HG03354 (cell line): ENCODE measurements around the gene XRCC4.
"Not testable (repeated sequence)": the region's sequence is repeated elsewhere in the genome, so short reads cannot be mapped to it uniquely, and the experiment has no call there.

Experiments used
- ATAC-seq: cut with Tn5 transposase; IDR thresholded peaks from one replicate; pipeline ENCODE4 v1.9.1; 2021; ENCODE audit warnings: mild to moderate bottlenecking; ENCODE audit not compliant: unreplicated experiment, poor library complexity, severe bottlenecking

XRCC4 gene

GRCh38 chr5:83323557-83324180, 246.3 kb downstream of the XRCC4 start:
- ATAC-seq, result no peak

GRCh38 chr5:83331842-83332241, 254.5 kb downstream of the XRCC4 start:
- no peak for ATAC-seq

DNA sequence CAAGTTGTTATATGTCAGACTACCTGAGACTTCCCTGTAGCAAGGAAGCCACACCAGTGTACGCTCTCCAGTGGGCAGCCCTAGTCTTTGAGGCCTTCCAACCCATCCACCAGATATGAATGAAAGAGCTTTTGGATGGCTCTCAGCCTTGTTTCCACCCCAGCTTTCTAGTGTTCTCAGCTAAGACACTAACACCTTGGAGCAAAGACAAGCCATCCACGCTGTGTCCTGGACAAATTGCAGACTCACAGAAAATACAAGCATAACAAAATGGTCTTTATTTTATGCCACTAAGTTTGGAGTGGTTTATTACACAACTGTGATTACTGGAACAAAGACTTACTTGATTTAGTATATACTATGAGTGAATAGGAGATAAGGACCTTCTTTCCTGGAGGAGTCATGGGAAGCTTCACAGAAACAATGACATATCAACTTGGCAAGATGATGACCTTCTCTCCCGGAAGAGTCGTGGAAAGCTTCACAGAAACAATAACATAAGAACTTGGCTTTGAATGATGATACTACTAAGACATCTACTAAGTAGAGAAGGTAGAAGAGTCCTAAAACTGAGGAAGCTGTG, 260.2 kb downstream of the XRCC4 start:
- ATAC-seq, result no peak

DNA sequence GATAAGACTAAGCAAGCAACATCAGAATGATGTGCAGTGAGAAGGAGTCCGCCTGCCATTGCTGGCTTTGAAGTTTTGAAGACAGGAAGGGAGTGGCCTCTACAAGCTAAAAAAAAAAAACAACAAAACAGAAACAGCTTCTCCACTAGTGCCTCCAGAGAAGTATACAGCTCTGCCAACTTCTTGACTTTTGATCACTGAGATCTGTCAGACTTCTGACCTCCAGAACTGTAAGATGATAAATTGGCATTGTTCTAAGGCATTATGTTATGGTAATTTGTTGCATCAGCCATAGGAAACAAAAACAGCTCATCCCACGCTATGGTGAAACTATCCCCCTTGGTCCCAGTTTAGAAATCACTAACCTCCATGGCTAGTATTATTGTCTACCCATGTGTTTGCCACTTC, 263.2 kb downstream of the XRCC4 start:
- no peak for ATAC-seq

- no peak for ATAC-seq
Observed at GRCh38 chr5:83341815-83342334, 264.5 kb downstream of the XRCC4 start.

DNA sequence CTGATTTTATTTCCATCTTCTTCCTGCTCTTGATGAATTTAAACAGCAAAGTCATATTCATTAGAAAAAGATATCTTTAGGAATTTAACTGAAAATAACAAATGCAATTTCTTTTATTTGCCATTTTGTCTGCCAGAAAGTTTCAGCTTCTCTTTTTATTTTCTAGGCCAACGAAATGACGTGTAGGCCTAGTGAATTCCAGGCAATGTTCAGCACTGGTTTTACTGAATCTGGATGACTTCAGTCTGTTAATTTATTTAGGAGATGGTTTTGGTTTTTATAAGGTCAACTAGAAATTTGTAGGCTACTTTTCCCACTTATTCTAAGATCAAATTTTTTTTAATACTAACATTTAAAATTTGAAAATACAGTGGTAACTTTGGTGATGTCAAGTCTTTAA, 265.1 kb downstream of the XRCC4 start:
- ATAC-seq, result no peak

DNA sequence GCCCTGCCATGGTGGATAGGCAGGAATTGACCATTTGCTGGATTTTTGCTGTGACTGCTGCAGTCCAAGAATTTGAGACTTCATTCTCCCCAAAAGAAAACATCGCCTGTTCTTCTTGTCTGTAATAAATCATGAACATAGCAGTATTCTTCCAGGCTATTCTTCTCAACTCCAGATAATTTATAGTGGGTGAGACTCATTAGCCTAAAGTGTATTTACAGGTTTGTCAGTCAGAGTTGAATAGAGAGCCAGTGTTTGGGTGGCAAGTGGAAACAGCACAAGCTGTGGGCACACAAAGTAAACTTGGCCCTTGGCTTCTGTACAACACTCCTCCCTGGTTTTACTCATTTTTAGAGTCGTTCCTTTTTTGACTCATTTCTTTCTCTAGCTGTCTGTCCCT, 266.0 kb downstream of the XRCC4 start:
- no peak for ATAC-seq

DNA sequence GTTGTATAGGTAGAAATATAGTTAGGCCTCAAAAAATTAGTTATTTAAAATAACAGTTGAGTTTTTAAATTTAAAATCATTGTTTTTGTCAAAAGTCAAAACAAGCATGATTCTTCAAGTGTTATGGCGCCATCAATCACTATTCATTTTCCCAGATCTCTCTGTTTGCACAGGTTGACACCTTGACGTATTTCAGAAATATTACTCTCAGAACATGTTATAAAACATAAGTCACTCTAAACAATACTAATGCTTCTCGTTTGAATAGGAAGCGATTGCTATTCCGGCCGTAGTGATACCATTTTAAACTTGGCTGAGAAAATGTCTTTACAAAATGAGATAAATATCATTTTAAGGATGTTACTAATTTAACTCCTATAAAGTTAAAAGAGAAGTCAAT, 268.1 kb downstream of the XRCC4 start:
- no peak for ATAC-seq

- ATAC-seq, result no peak
Observed at GRCh38 chr5:83348281-83348780, 271.0 kb downstream of the XRCC4 start.

GRCh38 chr5:83353231-83353630, 275.9 kb downstream of the XRCC4 start:
- no peak for ATAC-seq

DNA sequence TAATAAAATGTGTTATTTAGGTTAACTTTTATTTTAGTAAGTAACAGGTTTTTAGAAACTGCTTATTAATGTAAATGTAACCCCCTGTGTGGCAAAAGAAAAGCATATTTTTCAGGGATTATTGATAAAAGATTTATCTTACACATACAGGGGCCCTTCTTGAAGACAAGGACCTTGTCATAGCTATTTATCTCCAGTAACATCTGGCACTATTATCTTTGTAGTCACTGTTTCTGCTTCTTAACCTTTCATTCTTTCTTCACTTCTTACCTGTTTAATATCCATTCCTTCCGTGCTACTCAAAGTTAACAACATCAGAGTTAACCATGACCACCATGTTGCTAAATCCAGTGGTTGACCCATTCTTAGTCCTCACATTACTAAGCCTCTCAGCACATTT, 276.4 kb downstream of the XRCC4 start:
- no peak for ATAC-seq

DNA sequence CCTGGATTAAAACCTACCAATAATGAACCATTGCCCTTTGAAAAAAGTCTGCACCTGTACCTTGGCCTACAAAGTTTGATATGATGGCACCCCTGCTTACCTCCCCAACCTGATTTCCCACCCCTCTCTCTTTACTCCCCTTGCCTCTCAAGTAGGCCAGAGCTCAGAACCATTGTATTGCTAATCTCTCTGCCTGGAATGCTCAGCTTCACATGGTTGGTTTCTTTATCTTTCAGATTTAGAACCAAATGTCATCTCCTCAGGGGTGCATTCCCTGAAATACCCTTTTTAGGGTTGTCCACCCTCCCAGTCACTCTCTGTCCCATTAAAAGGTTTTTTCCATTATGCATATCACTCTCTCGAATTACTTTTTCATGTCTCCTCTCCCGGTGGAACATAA, 277.6 kb downstream of the XRCC4 start:
- no peak for ATAC-seq

- ATAC-seq, result not testable (repeated sequence)
Observed at GRCh38 chr5:83355482-83356014, 278.2 kb downstream of the XRCC4 start.

DNA sequence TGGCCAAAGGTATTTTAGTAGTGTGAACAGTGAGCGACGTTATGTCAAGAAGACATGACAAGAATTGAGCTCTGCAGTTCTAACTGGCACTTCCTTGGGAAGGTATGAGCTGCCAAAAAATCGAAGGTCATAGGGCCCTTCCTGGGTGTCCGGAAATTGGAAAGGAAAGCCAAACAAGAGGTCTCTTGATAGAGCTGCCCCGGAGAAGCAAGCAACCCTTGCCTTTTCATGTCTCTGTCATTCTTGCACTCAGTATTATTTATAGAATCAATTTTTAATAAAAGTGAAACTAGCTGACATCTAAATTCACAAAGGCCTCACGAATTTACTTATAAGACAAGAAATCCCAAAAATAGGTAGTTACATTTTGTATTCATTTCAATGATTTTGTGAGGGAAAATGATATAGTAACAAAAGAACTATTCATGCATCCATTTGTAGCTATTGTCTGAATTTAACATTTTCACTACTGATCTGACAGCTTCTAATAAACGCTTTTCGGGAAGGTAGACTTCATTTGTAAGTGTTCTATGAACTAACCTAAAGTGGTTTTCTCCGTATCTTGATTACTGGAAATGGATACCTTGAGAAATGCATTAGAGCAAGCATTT, 280.4 kb downstream of the XRCC4 start:
- ATAC-seq, result no peak

DNA sequence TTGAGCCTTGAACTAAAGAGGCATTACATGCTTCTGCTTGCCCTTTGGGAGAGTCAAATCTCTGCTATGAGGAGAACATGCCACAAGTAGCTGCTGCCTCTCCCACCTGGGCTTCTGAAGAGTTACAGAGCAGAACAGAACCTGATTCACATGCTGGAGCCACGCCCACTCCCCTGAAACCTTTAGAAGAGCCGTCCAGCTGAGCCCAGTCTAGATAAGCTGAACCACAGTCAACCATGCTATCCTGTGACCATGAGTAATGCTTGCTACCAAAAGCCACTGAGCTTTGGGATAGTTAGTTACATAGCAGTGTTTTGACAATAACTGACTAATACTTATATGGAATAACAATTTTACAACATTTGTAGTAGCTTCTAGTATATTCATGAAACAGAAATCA, 283.2 kb downstream of the XRCC4 start:
- ATAC-seq, result no peak

DNA sequence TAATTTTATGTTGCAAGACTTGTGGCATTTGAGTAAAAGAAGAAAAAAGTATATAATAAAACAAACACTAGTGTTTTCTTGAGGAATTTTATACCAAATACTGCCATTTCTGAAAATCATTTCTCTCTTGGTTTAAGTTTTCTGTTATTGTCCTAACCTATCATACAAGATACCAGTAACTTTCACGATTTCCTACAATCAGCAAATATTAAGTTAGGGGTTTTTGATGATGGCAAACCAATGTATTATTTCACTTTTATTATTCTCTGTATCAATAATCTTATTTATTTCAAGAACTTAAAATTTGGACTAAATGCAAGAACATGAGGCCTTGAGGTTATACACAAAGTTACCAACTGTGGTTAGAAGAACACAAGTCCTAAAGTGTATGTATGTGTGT, 285.2 kb downstream of the XRCC4 start:
- ATAC-seq, result no peak

DNA sequence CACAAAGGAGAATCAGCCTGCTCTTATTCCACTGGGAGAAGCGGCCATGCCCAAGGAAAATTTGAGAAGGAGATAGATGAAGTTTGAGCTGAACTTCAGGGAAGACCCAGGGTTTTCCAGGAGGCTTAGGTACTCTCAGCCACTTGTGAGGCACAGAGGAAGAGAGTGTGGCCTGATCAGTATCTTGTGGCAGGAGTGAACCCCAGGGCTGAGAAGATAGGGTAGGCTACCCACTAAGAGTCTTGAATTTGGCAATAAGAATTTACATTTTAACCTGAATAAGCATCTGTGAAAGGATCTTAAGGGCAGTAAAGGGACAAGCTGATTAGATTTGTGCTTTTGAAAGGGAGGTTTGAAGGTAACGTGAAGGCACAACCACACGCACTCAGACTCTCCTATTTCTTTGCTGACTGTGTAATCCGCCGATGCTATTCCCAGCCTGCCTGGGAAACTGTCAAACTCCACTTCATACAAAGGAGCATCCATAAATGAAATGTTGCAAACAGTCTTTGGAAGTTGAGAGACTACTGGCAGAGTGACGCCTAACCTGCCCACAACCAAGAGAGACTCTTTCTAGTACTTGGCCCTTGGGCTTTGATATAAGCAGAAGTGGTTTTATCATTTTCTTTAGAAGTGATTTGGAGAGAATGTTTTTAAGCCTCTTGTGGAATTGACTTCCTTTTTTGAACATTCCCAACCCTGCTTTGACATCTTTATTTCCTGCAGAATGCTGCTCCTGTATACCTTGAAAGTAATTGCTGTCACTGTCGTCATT, 286.0 kb downstream of the XRCC4 start:
- ATAC-seq, result no peak

DNA sequence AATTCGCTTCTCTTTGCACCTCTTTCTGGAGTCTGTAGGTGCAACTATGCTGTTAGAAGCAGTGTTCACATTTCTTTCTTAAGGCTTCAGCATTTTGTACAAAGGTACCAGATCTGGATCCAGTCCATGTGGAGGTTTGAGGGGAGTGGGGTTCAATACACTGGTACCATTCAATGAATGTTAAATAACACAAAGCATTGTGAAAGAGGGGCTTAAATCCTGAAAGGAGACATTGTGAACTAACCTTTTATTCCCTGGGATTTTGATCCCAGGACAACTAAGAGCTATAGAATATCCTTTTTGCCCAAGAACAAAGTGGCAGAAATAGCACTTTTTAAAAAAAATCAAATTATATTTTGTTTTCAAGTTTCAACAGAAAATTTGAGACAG, 286.5 kb downstream of the XRCC4 start:
- ATAC-seq, result no peak

DNA sequence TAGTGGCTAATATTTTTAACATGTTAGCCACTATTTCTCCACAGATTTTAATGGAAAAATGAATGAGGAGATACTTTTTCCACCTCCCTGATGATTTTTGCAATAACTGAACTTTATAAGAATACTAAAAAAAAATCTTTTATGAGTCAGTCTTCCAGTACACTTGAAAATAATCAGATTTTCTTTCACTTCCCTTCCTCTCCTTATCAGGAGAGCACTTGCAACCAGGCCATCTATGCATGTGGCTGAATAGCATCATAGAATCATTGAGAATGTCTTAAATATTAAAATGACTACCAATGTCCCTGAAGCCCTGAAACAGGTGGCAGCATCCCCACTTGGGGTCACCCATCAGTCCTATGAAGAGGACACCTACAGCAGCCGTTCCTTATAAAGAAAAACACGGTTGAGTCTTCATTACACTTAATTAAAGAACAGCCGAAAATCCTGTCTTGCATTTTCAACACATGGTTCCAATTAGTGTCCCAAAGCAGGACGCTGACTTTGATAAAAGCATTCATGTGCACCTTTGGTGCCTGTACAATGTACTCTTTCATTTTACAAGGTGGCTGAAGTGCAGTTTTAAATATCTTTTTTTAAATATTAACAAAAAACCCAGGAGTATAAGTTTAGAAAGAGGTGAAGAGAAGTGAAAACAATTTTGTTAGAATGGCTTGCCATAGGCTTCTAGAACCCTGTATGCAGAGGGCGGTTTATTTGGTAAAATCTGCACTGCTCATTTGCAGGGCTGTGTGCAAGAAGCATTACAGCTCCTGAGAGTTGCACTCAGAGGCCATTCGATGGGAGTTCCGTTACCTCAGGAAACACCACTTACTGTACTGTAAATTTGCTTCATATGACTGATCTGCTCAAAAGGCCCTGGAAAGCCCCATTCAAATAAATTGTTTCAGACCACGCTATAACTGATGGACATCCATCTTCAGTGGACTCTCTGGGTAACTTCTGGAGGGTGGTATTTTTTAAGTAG, 287.3 kb downstream of the XRCC4 start:
- ATAC-seq, result peak; percentile 57
